SK-N-MC (cell line): ENCODE data around the gene SKOR1.

Source experiments
- EZH2 ChIP-seq: fragments of 200-600 bp; sonication (generic); IDR thresholded peaks from one replicate; pipeline ENCODE4 v1.6.1; 2017; ENCODE audit warnings: antibody characterized with exemption
- POLR2AphosphoS5 ChIP-seq: IDR thresholded peaks from 2 replicates; pipeline ENCODE4 v1.6.1; 2012; ENCODE audit warnings: mild to moderate bottlenecking, low read depth, low read length, borderline replicate concordance

DNA sequence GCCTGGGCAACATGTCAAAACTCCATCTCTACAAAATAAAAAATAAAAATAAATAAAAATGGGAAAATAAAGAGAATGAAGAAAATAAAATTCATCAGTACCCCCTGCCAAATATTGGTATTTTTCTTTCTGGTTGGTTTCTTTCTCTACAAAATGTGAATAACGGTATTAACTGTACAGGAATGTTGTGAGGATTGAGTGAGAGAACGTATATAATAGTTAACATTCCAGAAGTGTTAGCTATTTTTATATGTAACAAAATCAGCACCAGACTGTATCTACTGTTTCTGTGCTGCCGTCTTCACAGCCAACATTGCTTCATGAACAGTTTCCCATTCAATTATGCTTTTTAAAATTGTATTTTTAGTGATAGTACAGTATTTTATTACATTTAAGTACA, 40.0 kb downstream of the SKOR1 start:
- TF ChIP-seq EZH2 (no peak), POLR2AphosphoS5 (no peak)
